GM21381 (cell line): Measurements from ENCODE around the gene MCC.

Experiments
- ATAC-seq: cut with Tn5 transposase; IDR thresholded peaks from one replicate; pipeline ENCODE4 v1.9.1; 2021; ENCODE audit warnings: mild to moderate bottlenecking, moderate library complexity; ENCODE audit not compliant: unreplicated experiment

MCC gene

GRCh38 chr5:113209498-113209897, 278.8 kb downstream of the MCC start:
- ATAC-seq = no peak

GRCh38 chr5:113205807-113206206, 282.4 kb downstream of the MCC start:
- no peak for ATAC-seq

- no peak for ATAC-seq
Measured at GRCh38 chr5:113205323-113205722, 282.9 kb downstream of the MCC start.

GRCh38 chr5:113204525-113205161, 283.6 kb downstream of the MCC start:
- ATAC-seq = no peak

- no peak for ATAC-seq
Measured at GRCh38 chr5:113203916-113204315, 284.3 kb downstream of the MCC start.

GRCh38 chr5:113202746-113203716, 285.2 kb downstream of the MCC start:
- no peak for ATAC-seq

GRCh38 chr5:113202287-113202686, 286.0 kb downstream of the MCC start:
- ATAC-seq = no peak

- ATAC-seq = no peak
Measured at GRCh38 chr5:113201715-113202114, 286.5 kb downstream of the MCC start.

- no peak for ATAC-seq
Measured at GRCh38 chr5:113199122-113199905, 288.9 kb downstream of the MCC start.

GRCh38 chr5:113197456-113198200, 290.6 kb downstream of the MCC start:
- no peak for ATAC-seq

GRCh38 chr5:113195771-113196170, 292.5 kb downstream of the MCC start:
- ATAC-seq = no peak

GRCh38 chr5:113195251-113195650, 293.0 kb downstream of the MCC start:
- ATAC-seq = no peak

- ATAC-seq = no peak
Measured at GRCh38 chr5:113194591-113194990, 293.7 kb downstream of the MCC start.

GRCh38 chr5:113194125-113194524, 294.1 kb downstream of the MCC start:
- no peak for ATAC-seq

- no peak for ATAC-seq
Measured at GRCh38 chr5:113193311-113193978, 294.8 kb downstream of the MCC start.

- ATAC-seq = no peak
Measured at GRCh38 chr5:113192541-113192940, 295.7 kb downstream of the MCC start.

- no peak for ATAC-seq
Measured at GRCh38 chr5:113190347-113190746, 297.9 kb downstream of the MCC start.

- no peak for ATAC-seq
Measured at GRCh38 chr5:113189291-113189690, 299.0 kb downstream of the MCC start.

GRCh38 chr5:113188436-113188835, 299.8 kb downstream of the MCC start:
- ATAC-seq = no peak

GRCh38 chr5:113187906-113188305, 300.3 kb downstream of the MCC start:
- ATAC-seq = no peak
